IMR-90 (cell line): Measurements from ENCODE around the gene FBXO3. TPM values are rescaled to one million over a fixed set of nuclear protein-coding genes. Genes with fewer than 3 reads are reported as not detected.

Experiments used
- ATAC-seq: fragments of 200-7000 bp; cut with Tn5 transposase; 2 replicates; pipeline ENCODE4 v1.9.1; 2020; ENCODE audit warnings: low read depth, mild to moderate bottlenecking, moderate library complexity
- BruUV-seq: library from RNA; stranded (reverse); fragments of 400-500 nt; replicated peaks from 2 replicates; lab custom pipeline; 2021; lab: Mats Ljungman, UMichigan
- CTCF ChIA-PET: fragments of 300-600 bp; formaldehyde crosslinking; extraction: SDS; loops from one replicate; lab custom pipeline; 2021; ENCODE audit warnings: antibody characterized with exemption; lab: Yijun Ruan, JAX
- POLR2A ChIA-PET: fragments of 300-600 bp; sonication (Branson Sonifier 250); formaldehyde crosslinking; loops from one replicate; lab custom pipeline; 2022; ENCODE audit warnings: antibody characterized with exemption; ENCODE audit not compliant: unreplicated experiment; lab: Charles Lee
- DNase-seq: peaks from one replicate; pipeline ENCODE4 v3.0.0; 2013
- H2AFZ ChIP-seq: replicated peaks from 2 replicates; pipeline ENCODE3; 2013; ENCODE audit warnings: low read length, mild to moderate bottlenecking; ENCODE audit not compliant: poor library complexity
- H2AK5ac ChIP-seq: 2 replicates; pipeline ENCODE4 v1.6.1; 2013; ENCODE audit warnings: low read depth, low read length, inconsistent platforms
- H2AK9ac ChIP-seq: replicated peaks from 2 replicates; pipeline ENCODE3; 2013; ENCODE audit warnings: mild to moderate bottlenecking, low read depth, low read length, moderate library complexity; ENCODE audit not compliant: poor library complexity
- H2BK120ac ChIP-seq: 2 replicates; pipeline ENCODE4 v1.6.1; 2013; ENCODE audit warnings: low read depth, low read length, inconsistent platforms
- H2BK15ac ChIP-seq: 3 replicates; pipeline ENCODE4 v1.6.1; 2013; ENCODE audit warnings: low read depth, low read length, inconsistent platforms
- H2BK20ac ChIP-seq: 2 replicates; pipeline ENCODE4 v1.6.1; 2013; ENCODE audit warnings: low read depth, mild to moderate bottlenecking, inconsistent platforms, low read length, moderate library complexity
- H2BK5ac ChIP-seq: 2 replicates; pipeline ENCODE4 v1.6.1; 2013; ENCODE audit warnings: mild to moderate bottlenecking, low read depth, low read length, inconsistent platforms; ENCODE audit not compliant: poor library complexity, severe bottlenecking
- H3K14ac ChIP-seq: replicated peaks from 2 replicates; pipeline ENCODE4 v1.6.1; 2013; ENCODE audit warnings: low read depth, low read length, inconsistent platforms
- H3K18ac ChIP-seq: 2 replicates; pipeline ENCODE4 v1.6.1; 2013; ENCODE audit warnings: low read depth, low read length, control low read depth
- H3K23ac ChIP-seq: 2 replicates; pipeline ENCODE4 v1.6.1; 2013; ENCODE audit warnings: low read depth, low read length, inconsistent platforms
- H3K27ac ChIP-seq: 2 replicates; pipeline ENCODE4 v1.5.1; 2013; ENCODE audit warnings: mild to moderate bottlenecking, control low read depth, low read length; ENCODE audit not compliant: insufficient read depth
- H3K27me3 ChIP-seq: 2 replicates; pipeline ENCODE4 v1.6.1; 2013; ENCODE audit warnings: low read length; ENCODE audit not compliant: control insufficient read depth, insufficient read depth
- H3K36me3 ChIP-seq: 2 replicates; pipeline ENCODE4 v1.6.1; 2013; ENCODE audit warnings: low read length, mixed read lengths; ENCODE audit not compliant: control insufficient read depth, insufficient read depth
- H3K4ac ChIP-seq: 2 replicates; pipeline ENCODE4 v1.6.1; 2013; ENCODE audit warnings: low read depth, low read length, inconsistent platforms
- H3K4me1 ChIP-seq: 2 replicates; pipeline ENCODE4 v1.6.1; 2013; ENCODE audit warnings: low read length, mixed read lengths; ENCODE audit not compliant: control insufficient read depth, insufficient read depth
- H3K4me2 ChIP-seq: 2 replicates; pipeline ENCODE4 v1.6.1; 2013; ENCODE audit warnings: low read depth, mild to moderate bottlenecking, control low read depth, low read length, moderate library complexity
- H3K4me3 ChIP-seq: 2 replicates; pipeline ENCODE4 v1.5.1; 2013; ENCODE audit warnings: low read depth, mild to moderate bottlenecking, control low read depth, low read length, moderate library complexity; ENCODE audit not compliant: insufficient read depth
- H3K56ac ChIP-seq: 2 replicates; pipeline ENCODE4 v1.6.1; 2013; ENCODE audit warnings: low read length, inconsistent platforms; ENCODE audit not compliant: insufficient read depth; ENCODE audit errors: extremely low read depth
- H3K79me1 ChIP-seq, 2 experiments: 2 replicates each; pipeline ENCODE4 v1.6.1; 2013; ENCODE audit warnings: low read length in 2 of 2, inconsistent platforms in 1 of 2, low read depth in 1 of 2
- H3K9ac ChIP-seq: 2 replicates; pipeline ENCODE4 v1.6.1; 2013; ENCODE audit warnings: low read depth, low read length, control low read depth
- H3K9me1 ChIP-seq: 2 replicates; pipeline ENCODE4 v1.6.1; 2013; ENCODE audit warnings: low read length, inconsistent platforms; ENCODE audit not compliant: insufficient read depth
- H3K9me3 ChIP-seq: 2 replicates; pipeline ENCODE4 v1.6.1; 2013; ENCODE audit warnings: low read length; ENCODE audit not compliant: control insufficient read depth, insufficient read depth
- H4K20me1 ChIP-seq: 2 replicates; pipeline ENCODE4 v1.6.1; 2013; ENCODE audit warnings: low read length, inconsistent platforms; ENCODE audit not compliant: insufficient read depth
- H4K5ac ChIP-seq: 2 replicates; pipeline ENCODE4 v1.6.1; 2013; ENCODE audit warnings: mild to moderate bottlenecking, low read depth, low read length, control low read depth
- H4K8ac ChIP-seq, 2 experiments: 2 replicates each; pipeline ENCODE4 v1.6.1; 2013; ENCODE audit warnings: low read depth in 2 of 2, low read length in 2 of 2, control low read depth in 1 of 2, inconsistent platforms in 1 of 2
- H4K91ac ChIP-seq: 2 replicates; pipeline ENCODE4 v1.6.1; 2013; ENCODE audit warnings: low read depth, low read length, inconsistent platforms; ENCODE audit not compliant: insufficient read depth
- MAFK ChIP-seq: IDR thresholded peaks from 2 replicates; pipeline ENCODE4 v1.6.1; 2012; ENCODE audit warnings: low read depth, low read length, improper control_type of control experiment
- MXI1 ChIP-seq: IDR thresholded peaks from 2 replicates; pipeline ENCODE4 v1.6.1; 2012; ENCODE audit warnings: low read depth, mild to moderate bottlenecking, low read length, moderate library complexity, borderline replicate concordance
- RFX5 ChIP-seq: IDR thresholded peaks from 2 replicates; pipeline ENCODE4 v1.8.0; 2012; ENCODE audit warnings: low read depth, mild to moderate bottlenecking, low read length, moderate library complexity
- SMC3 ChIP-seq: fragments of 150-350 bp; IDR thresholded peaks from 2 replicates; pipeline ENCODE4 v1.6.1; 2016; ENCODE audit warnings: low read depth, mild to moderate bottlenecking, antibody characterized with exemption, low read length, moderate library complexity
- WGBS, 2 experiments: methylation state at CpG; one replicate each; pipeline versions ENCODE4 v1.1.5 to v1.1.7; 2013; ENCODE audit warnings: missing lambda C conversion rate in 2 of 2; ENCODE audit not compliant: insufficient read length in 1 of 2; ENCODE audit errors: extremely low coverage in 2 of 2; 5-methylcytosine and 5-hydroxymethylcytosine counted together
- dilution Hi-C: fragments of 300-500 bp; cut with HindIII; formaldehyde crosslinking; loops from one replicate; pipeline ENCODE4 v1.14.3; 2018; ENCODE audit warnings: low sequenced_read_pairs; ENCODE audit not compliant: unreplicated experiment
- in situ Hi-C: fragments of 300-500 bp; cut with MboI; formaldehyde crosslinking; loops from 3 replicates; pipeline ENCODE4 v1.14.3; 2019; ENCODE audit warnings: low sequenced_read_pairs, inconsistent platforms, mixed read lengths
- intact Hi-C: fragments of 100-400 bp; cut with micrococcal nuclease; formaldehyde crosslinking; loops from 2 replicates; pipeline ENCODE4 v1.10.0; 2022
- polyA plus RNA-seq, 3 experiments: library from polyadenylated mRNA; depleted of rRNA; stranded (reverse); fragments of >200 nt; gene quantifications; 2 replicates each; pipeline ENCODE4 v1.2.3, GENCODE V29; 2012; ENCODE audit warnings: low replicate concordance in 1 of 3
- total RNA-seq: library from RNA; depleted of rRNA; stranded (reverse); fragments of >200 nt; gene quantifications from 2 replicates; pipeline ENCODE4 v1.2.3, GENCODE V29; 2012

The FBXO3 gene
- total and polyA plus RNA-seq, 2 of the 4 experiments (the other 2 are of a cell fraction) = 26.2 to 51.1 TPM

DNA sequence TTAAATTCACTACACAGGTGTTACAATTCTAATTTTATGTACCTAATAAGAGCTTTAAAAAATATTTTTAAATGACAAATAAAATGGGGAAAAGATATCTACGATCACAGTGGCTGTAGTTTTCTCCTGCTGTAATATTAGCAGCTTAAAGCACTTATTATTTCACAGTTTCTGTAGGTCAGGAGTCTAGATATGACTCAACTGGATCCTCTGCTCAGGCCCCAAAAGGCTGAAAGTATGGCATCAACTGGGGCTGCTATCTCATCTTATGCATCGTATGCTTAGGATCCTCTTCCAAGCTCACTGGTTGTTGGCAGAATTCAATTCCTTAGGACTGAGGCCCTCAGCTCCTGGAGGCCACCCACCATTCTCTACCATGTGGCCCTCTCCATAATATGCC is 12.8 kb downstream of the FBXO3 start:
- no peak overlapping the region for H3K23ac ChIP-seq
- dilution Hi-C loops = no loop called here
- H3K27me3 ChIP-seq = no peaks in the 10 kb centered on the region
- H3K36me3 ChIP-seq = peaks cover 17% of the 10 kb centered on the region
- H3K4me2 ChIP-seq = no peak overlapping the region
- intact Hi-C loops = no loop called here
- H2AFZ ChIP-seq = no peak overlapping the region
- no peak overlapping the region for H2BK120ac ChIP-seq
- no peak overlapping the region for H4K91ac ChIP-seq
- no peak overlapping the region for H3K14ac ChIP-seq
- H2BK5ac ChIP-seq = no peak overlapping the region
- peaks cover 0 to 3% of the 10 kb centered on the region in 2 experiments; a peak in 2 of 4 replicates for H3K79me1 ChIP-seq
- ATAC-seq (no peak), DNase-seq (no peak)
- no peaks in the 10 kb centered on the region for H3K9me3 ChIP-seq
- no peak overlapping the region for H3K4me3 ChIP-seq
- H3K4ac ChIP-seq = no peak overlapping the region
- H3K18ac ChIP-seq = no peak overlapping the region
- no peak overlapping the region for H2BK20ac ChIP-seq
- no CpG with 5 or more reads among the region's 2 CpGs for WGBS, 2 experiments
- no peak overlapping the region for H2AK5ac ChIP-seq
- no peak overlapping the region for H3K27ac ChIP-seq
- no peak overlapping the region for H4K5ac ChIP-seq
- in situ Hi-C loops = no loop called here
- ChIA-PET POLR2A (no interaction called here), CTCF (interaction anchor here (1.4 kb wide), 1 partner anchor 69 kb away, joined by 3 read pairs; no protein-coding TSS in a partner anchor)
- no peak overlapping the region for H2BK15ac ChIP-seq
- H4K20me1 ChIP-seq = no peaks in the 10 kb centered on the region
- H3K9me1 ChIP-seq = peaks cover 3% of the 10 kb centered on the region; the same call in 1 of the 2 replicates
- 0 out of 2 replicates have a peak, but pooled peaks cover 2% of the 10 kb centered on the region for H3K4me1 ChIP-seq
- BruUV-seq = no TSS peak
- H3K56ac ChIP-seq = no peak overlapping the region
- no peak for TF ChIP-seq RFX5
- TF ChIP-seq SMC3 = no peak
- no peak for TF ChIP-seq MXI1
- TF ChIP-seq MAFK = no peak
- H4K8ac ChIP-seq = no peak overlapping the region
- no peak overlapping the region for H3K9ac ChIP-seq
- H2AK9ac ChIP-seq = no peak overlapping the region
